NCI-H146 treated with DMSO at 0.1 percent for 48 hours (cell line): ENCODE results near the gene STIMATE.

Experiments used
- DNase-seq: peaks from one replicate; lab custom pipeline; 2025; ENCODE audit not compliant: unreplicated experiment; lab: John Stamatoyannopoulos, UW

The STIMATE gene

GRCh38 chr3:52824037-52824436, 73.3 kb downstream of the STIMATE start:
- no peak for DNase-seq

DNA sequence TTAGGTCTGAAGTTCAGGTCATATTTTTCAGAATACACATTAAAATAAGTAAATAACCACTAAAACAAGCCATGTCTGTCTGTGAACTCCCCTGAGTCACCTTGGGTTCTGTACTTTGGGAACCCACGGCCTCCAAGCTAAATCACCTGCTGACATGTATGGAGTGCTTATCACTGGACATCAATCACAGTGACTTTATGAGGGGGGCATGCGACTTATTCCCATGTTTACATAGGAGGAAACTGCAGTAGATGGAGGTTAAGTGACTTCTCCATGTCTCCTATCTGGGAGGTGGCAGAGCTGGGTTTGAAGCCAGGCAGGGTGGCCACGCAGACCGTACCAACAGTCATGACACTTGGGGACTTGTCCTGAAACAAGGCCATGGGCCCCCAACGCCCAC, 75.0 kb downstream of the STIMATE start:
- DNase-seq, result no peak

DNA sequence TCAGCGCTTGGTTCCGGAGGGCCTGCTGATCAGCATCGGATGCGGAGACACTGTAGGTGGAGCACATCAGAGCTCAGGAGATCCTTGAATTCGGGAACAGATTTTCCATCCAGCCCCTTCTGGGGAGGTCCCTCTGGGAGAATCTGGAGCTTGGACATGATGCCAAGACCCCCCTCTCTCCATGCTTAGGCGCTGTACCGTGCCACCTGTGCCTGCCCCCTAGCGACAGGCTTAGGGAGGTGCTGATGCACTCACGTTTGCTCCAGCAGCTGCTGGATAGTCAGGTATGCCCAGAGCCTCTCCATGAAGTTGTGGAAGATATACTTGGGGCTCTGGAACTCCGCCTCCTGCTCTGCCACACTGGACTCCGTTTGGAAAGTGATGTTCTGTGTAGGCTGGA, 76.6 kb downstream of the STIMATE start:
- DNase-seq, result no peak

GRCh38 chr3:52819936-52820335, 77.4 kb downstream of the STIMATE start:
- no peak for DNase-seq

- DNase-seq, result no peak
Observed at GRCh38 chr3:52817860-52818259, 79.5 kb downstream of the STIMATE start.

DNA sequence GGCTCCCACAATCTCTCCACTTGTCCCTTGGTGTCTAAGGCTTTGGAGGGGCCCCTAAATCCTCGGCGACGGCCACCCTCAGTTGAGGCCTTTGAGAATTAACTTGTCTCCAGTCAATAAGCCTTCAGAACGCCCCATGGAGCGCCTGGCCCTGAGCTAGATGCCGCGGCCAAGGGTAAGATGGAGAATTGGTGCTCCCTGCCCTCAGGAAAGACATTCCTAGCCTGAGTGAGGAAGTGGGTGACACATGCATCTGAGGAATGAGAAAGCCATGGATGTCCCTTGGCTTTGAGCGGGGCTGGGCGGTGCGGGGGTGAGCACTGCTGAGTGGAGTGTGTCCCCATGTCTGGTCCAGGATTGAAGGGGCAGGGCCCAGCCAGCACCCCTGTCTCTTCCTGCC, 80.1 kb downstream of the STIMATE start:
- no peak for DNase-seq

GRCh38 chr3:52816654-52817053, 80.7 kb downstream of the STIMATE start:
- DNase-seq, result no peak

- DNase-seq, result no peak
Observed at GRCh38 chr3:52816199-52816598, 81.1 kb downstream of the STIMATE start.

GRCh38 chr3:52813810-52814209, 83.5 kb downstream of the STIMATE start:
- DNase-seq, result no peak

DNA sequence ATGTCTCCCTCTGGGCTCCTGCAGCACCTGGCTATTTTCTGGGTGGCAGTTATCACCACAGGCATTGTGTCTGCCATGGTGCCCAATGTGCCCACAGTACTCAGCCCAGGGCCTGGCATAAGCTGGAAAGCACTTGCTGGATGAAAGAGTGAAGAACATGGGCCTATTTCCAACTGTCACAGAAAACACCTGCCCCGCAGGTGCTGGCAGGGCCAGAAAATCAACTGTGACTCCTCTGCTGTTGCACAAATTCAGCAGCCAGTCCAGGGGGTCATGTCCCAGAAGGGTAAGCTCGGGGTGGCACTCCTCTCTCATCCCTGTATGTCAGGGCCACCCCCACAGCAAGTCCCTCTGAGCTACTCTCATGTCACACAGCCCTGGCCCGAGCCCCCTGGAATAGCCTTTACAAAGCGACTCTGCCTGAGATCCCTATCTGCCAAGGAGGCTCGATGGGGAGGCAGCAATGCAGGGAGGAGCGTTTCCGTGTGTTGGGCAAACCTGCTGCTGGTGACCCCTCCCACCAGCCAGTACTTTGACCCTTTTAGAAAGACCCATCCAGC, 85.8 kb downstream of the STIMATE start:
- no peak for DNase-seq

DNA sequence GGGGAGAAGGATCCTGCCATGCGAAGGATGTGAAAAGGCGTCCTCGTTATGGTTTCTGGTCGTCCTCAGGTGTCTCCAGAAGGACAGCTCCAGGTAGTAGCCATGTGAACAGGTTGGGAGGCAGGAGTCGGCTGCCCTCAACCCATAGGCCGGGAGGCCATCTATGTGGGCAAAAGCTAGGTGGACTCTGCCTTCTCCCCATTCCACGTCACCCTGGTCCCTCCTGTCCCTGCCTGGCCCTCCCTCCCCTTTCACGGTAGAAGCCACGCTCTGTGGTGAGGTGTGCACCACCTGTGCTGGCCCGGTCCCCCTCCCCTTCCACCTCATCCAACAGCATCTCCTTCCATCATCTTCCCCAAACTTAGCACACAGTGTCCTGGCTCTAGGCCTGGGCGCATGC, 86.4 kb downstream of the STIMATE start:
- no peak for DNase-seq

DNA sequence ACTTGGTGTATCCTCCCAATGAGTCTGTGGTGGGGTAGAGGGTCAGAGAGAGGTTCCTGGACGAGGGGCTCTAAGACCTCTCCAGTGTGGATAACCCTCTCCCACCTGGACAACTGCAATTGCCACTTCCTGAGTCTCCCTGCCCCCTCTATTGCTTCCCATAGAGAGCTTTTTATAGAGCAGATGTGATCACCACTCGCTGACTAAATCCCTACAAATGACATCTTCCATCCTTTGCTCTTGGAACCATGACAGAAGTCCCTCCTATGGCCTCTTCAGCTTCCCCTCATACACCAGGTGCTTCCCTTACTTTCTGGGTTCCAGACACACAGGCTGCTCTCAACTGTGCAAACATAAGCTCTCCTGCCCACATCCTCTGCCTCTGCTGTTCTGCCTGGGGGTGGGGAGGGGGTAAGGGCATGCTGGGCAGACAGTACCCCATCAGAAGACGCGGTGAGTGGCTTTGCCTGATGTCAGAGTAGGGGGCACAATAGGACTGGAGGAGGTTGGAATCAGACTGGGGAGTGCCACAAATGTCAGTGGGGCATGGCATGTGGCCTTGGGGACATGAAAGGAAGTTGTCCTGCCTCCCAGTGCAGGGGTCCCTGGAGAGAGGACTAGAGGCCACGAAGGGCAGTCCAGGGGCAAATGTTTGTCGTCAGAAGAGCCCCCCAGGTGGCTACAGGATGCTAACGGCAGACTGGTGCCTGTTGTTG, 87.5 kb downstream of the STIMATE start:
- DNase-seq, result no peak

DNA sequence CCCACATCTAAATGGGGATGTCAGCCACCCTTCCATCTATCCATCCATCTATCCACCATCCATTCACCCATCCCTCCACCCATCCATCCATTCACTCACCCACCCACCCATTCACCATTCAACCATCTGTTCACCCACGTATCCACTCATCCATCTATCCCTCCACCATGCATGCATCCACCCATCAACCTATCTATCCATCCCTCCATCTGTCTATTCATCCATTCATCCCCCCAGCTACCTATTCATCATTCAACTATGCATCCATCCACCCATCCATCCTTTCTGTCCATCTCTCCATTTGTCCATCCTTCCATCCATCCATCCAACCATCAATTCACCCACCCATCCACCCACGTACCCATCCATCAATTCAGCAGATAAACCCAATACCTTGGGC, 88.2 kb downstream of the STIMATE start:
- DNase-seq, result no peak

GRCh38 chr3:52805270-52806039, 91.9 kb downstream of the STIMATE start:
- DNase-seq, result no peak

DNA sequence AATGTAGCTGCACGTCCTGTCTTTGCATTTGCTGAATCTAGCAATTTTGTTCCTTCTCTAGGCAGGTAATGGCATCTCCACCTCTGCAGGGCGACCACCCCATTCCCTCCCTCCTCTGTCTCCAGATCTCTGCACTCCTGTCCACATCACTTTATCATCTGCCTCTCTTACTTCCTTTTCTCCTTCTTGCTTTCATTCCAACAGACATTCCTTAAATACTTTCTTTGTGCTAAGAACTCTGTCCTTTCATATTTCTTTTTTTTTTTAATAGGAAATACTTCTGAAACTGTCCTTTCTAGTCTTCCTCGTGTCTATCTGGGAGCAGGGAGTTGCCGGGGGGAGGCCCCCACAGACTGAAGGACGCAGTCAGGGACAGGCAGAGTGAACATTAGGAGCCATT, 95.5 kb downstream of the STIMATE start:
- no peak for DNase-seq

DNA sequence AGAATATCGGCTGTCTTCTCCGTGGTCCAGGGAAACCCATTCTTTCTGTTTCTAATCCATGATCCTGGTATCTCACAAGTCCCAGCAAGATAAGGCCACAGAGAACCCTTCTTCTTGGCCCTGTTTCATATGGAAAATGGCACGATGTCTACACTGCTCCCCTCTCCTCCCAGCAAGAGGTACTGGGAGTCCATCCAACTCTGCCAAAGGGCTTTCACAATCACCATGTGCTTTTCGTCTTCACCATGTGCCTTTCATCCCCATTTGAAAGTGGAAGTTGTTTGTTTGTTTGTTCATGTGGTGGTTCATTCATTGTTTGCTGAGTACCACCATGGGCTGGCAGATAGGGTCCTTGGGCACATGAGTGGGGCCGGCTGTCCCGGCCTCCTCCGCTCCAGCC, 97.3 kb downstream of the STIMATE start:
- DNase-seq, result no peak

DNA sequence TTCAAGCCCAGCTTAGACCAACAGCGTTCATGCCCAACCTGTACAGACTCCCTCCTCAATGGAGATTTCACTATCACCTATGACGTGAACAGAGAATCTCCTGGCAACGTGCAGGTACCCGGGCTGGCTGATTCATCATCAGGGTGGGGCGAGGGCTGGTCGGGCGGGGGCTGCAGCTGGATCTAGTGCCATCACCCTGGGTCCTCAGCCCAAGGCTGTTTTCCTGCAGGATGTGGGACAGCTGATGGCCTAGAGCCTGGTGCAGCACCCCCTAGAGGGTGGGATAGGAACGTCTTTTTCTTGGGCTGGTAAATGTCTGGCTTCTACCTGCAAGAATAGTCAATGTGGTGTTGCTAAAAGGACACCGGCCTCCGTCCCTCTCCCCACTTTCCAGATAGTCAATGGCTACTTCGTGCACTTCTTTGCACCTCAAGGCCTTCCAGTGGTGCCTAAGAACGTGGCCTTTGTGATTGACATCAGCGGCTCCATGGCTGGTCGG, 98.3 kb downstream of the STIMATE start:
- no peak for DNase-seq

GRCh38 chr3:52798376-52798977, 98.9 kb downstream of the STIMATE start:
- no peak for DNase-seq

GRCh38 chr3:52796411-52796810, 100.9 kb downstream of the STIMATE start:
- no peak for DNase-seq

GRCh38 chr3:52795298-52795900, 101.9 kb downstream of the STIMATE start:
- DNase-seq, result no peak

GRCh38 chr3:52794612-52795099, 102.7 kb downstream of the STIMATE start, which contains the start of gene ITIH3:
ITIH3 (plus strand) TSS chr3:52794796; CDS start chr3:52794804, 8 bp downstream.
- no peak for DNase-seq
